KMS-11 (cell line): ENCODE results near the gene ATP6V1F.

Experiments used
- H2AFZ ChIP-seq: fragments of 200-600 bp; sonication (generic); 2 replicates; pipeline ENCODE4 v1.6.1; 2016; ENCODE audit warnings: antibody characterized with exemption, mixed run types, low read depth
- H3K27ac ChIP-seq: fragments of 200-600 bp; sonication (generic); 2 replicates; pipeline ENCODE4 v1.6.1; 2016; ENCODE audit warnings: mild to moderate bottlenecking, mixed run types
- H3K27me3 ChIP-seq: fragments of 200-600 bp; sonication (generic); 2 replicates; pipeline ENCODE4 v1.6.1; 2017; ENCODE audit warnings: mild to moderate bottlenecking, low read depth, mixed run types, moderate library complexity; ENCODE audit not compliant: insufficient read depth
- H3K36me3 ChIP-seq: fragments of 200-600 bp; sonication (generic); 2 replicates; pipeline ENCODE4 v1.6.1; 2017; ENCODE audit warnings: mild to moderate bottlenecking, mixed run types; ENCODE audit not compliant: insufficient read depth
- H3K4me1 ChIP-seq: fragments of 200-600 bp; sonication (generic); 2 replicates; pipeline ENCODE4 v1.6.1; 2016; ENCODE audit warnings: mild to moderate bottlenecking, low read depth, mixed run types; ENCODE audit not compliant: poor library complexity, severe bottlenecking
- H3K4me2 ChIP-seq: fragments of 200-600 bp; sonication (generic); 2 replicates; pipeline ENCODE4 v1.7.0; 2016; ENCODE audit warnings: mild to moderate bottlenecking, mixed run types
- H3K4me3 ChIP-seq: fragments of 200-600 bp; sonication (generic); IDR thresholded peaks from 2 replicates; pipeline ENCODE4 v1.6.1; 2017; ENCODE audit warnings: low read depth, low read length, mixed read lengths; ENCODE audit not compliant: insufficient read depth
- H3K79me2 ChIP-seq: fragments of 200-600 bp; sonication (generic); 2 replicates; pipeline ENCODE4 v1.6.1; 2016; ENCODE audit warnings: low read depth, mixed run types; ENCODE audit not compliant: insufficient read depth
- H3K9ac ChIP-seq: fragments of 200-600 bp; sonication (generic); 2 replicates; pipeline ENCODE4 v1.6.1; 2016; ENCODE audit warnings: mild to moderate bottlenecking, mixed run types
- H4K20me1 ChIP-seq: fragments of 200-600 bp; sonication (generic); 2 replicates; pipeline ENCODE4 v1.6.1; 2016; ENCODE audit warnings: mild to moderate bottlenecking, mixed run types; ENCODE audit not compliant: insufficient read depth
- CTCF ChIP-seq: fragments of 200-600 bp; sonication (generic); conservative IDR thresholded peaks from 2 replicates; pipeline ENCODE4 v1.6.1; 2017; ENCODE audit warnings: low read depth, mild to moderate bottlenecking, antibody characterized with exemption, low read length, moderate library complexity, mixed read lengths

The ATP6V1F gene

GRCh38 chr7:128856001-128856718 is 6.5 kb upstream of the ATP6V1F start:
- Histone ChIP-seq H3K4me2 (no peak overlapping the region), H3K4me3 (no peak overlapping the region), H3K27me3 (peaks cover 34% of the 10 kb centered on the region), H3K9ac (no peak overlapping the region), H3K4me1 (peaks cover 22% of the 10 kb centered on the region), H4K20me1 (no peaks in the 10 kb centered on the region), H2AFZ (no peak overlapping the region), H3K36me3 (no peaks in the 10 kb centered on the region), H3K79me2 (no peaks in the 10 kb centered on the region), H3K27ac (no peak overlapping the region)
- TF ChIP-seq CTCF = no peak

- Histone ChIP-seq H3K4me1 (peaks cover 36% of the 10 kb centered on the region), H3K36me3 (no peaks in the 10 kb centered on the region), H3K27me3 (peaks cover 21% of the 10 kb centered on the region), H3K79me2 (peaks cover 8% of the 10 kb centered on the region; the same call in 1 of the 2 replicates), H2AFZ (peak overlapping the region; percentile 62; the same call in 1 of the 2 replicates), H3K4me3 (no peak overlapping the region), H3K9ac (no peak overlapping the region), H3K27ac (peak overlapping the region; percentile 42; the same call in 1 of the 2 replicates), H4K20me1 (no peaks in the 10 kb centered on the region), H3K4me2 (no peak overlapping the region; the same call in 1 of the 2 replicates)
- TF ChIP-seq CTCF = no peak
These were observed 4.0 kb upstream of the ATP6V1F start for GRCh38 chr7:128858380-128859231.

- Histone ChIP-seq H3K4me3 (no peak overlapping the region), H3K27me3 (peaks cover 12% of the 10 kb centered on the region; the same call in 1 of the 2 replicates), H3K27ac (peak overlapping the region; percentile 42), H3K79me2 (peaks cover 17% of the 10 kb centered on the region; the same call in 1 of the 2 replicates), H3K9ac (no peak overlapping the region; the same call in 1 of the 2 replicates), H3K4me1 (peaks cover 45% of the 10 kb centered on the region), H3K36me3 (no peaks in the 10 kb centered on the region), H3K4me2 (peak overlapping the region; percentile 59), H2AFZ (peak overlapping the region; percentile 62), H4K20me1 (no peaks in the 10 kb centered on the region)
- TF ChIP-seq CTCF = no peak
These were observed 3.2 kb upstream of the ATP6V1F start for GRCh38 chr7:128859232-128860157.
